ENCODE results near the gene COQ8B.

COQ8B gene

DNA sequence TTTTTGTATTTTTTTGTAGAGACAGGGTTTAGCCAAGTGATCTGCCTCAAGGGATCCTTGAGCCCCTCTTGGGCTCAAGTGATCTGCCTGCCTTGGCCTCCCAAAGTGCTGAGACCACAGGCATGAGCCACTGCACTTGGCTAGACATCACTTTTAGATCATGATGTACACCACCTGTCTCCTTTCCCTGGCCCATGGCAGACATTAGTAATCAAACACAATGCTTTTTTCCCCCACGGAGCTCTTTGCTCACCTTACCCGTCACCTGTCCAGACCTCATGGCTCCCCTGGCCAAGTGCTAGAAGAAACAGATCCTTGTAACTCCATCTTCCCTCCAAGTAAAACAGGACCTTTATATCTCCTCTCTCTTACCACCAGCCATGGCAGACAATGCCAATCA, 44.6 kb downstream of the COQ8B start:
- no peak for ATAC-seq
- no peak for TF ChIP-seq ZC3H10 (CRISPR knock-in tag; IDR thresholded peaks at IDR 0.05)
- TF ChIP-seq, protein P1, sequence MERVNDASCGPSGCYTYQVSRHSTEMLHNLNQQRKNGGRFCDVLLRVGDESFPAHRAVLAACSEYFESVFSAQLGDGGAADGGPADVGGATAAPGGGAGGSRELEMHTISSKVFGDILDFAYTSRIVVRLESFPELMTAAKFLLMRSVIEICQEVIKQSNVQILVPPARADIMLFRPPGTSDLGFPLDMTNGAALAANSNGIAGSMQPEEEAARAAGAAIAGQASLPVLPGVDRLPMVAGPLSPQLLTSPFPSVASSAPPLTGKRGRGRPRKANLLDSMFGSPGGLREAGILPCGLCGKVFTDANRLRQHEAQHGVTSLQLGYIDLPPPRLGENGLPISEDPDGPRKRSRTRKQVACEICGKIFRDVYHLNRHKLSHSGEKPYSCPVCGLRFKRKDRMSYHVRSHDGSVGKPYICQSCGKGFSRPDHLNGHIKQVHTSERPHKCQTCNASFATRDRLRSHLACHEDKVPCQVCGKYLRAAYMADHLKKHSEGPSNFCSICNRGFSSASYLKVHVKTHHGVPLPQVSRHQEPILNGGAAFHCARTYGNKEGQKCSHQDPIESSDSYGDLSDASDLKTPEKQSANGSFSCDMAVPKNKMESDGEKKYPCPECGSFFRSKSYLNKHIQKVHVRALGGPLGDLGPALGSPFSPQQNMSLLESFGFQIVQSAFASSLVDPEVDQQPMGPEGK (CRISPR knock-in tag; IDR thresholded peaks at IDR 0.05; ENCODE audit: borderline replicate concordance) = no peak
- no peak for TF ChIP-seq TCF4 (CRISPR knock-in tag; IDR thresholded peaks at IDR 0.05; ENCODE audit: borderline replicate concordance)
- no peak for TF ChIP-seq ZNF8 (CRISPR knock-in tag; IDR thresholded peaks at IDR 0.05)
- TF ChIP-seq ARNTL (CRISPR knock-in tag; IDR thresholded peaks at IDR 0.05; ENCODE audit: borderline replicate concordance, low read depth) = no peak
- TF ChIP-seq OSR1 (CRISPR knock-in tag; IDR thresholded peaks at IDR 0.05) = no peak
- no peak for TF ChIP-seq CSDC2 (CRISPR knock-in tag; IDR thresholded peaks at IDR 0.05)
- TF ChIP-seq ZNF70 (CRISPR knock-in tag; IDR thresholded peaks at IDR 0.05) = no peak
- no peak for TF ChIP-seq ISL1 (CRISPR knock-in tag; IDR thresholded peaks at IDR 0.05)
- no peak for TF ChIP-seq ZFP3 (CRISPR knock-in tag; IDR thresholded peaks at IDR 0.05)
- TF ChIP-seq, protein P2, sequence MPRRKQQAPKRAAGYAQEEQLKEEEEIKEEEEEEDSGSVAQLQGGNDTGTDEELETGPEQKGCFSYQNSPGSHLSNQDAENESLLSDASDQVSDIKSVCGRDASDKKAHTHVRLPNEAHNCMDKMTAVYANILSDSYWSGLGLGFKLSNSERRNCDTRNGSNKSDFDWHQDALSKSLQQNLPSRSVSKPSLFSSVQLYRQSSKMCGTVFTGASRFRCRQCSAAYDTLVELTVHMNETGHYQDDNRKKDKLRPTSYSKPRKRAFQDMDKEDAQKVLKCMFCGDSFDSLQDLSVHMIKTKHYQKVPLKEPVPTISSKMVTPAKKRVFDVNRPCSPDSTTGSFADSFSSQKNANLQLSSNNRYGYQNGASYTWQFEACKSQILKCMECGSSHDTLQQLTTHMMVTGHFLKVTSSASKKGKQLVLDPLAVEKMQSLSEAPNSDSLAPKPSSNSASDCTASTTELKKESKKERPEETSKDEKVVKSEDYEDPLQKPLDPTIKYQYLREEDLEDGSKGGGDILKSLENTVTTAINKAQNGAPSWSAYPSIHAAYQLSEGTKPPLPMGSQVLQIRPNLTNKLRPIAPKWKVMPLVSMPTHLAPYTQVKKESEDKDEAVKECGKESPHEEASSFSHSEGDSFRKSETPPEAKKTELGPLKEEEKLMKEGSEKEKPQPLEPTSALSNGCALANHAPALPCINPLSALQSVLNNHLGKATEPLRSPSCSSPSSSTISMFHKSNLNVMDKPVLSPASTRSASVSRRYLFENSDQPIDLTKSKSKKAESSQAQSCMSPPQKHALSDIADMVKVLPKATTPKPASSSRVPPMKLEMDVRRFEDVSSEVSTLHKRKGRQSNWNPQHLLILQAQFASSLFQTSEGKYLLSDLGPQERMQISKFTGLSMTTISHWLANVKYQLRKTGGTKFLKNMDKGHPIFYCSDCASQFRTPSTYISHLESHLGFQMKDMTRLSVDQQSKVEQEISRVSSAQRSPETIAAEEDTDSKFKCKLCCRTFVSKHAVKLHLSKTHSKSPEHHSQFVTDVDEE (CRISPR knock-in tag; IDR thresholded peaks at IDR 0.05) = no peak
- TF ChIP-seq, protein P3, sequence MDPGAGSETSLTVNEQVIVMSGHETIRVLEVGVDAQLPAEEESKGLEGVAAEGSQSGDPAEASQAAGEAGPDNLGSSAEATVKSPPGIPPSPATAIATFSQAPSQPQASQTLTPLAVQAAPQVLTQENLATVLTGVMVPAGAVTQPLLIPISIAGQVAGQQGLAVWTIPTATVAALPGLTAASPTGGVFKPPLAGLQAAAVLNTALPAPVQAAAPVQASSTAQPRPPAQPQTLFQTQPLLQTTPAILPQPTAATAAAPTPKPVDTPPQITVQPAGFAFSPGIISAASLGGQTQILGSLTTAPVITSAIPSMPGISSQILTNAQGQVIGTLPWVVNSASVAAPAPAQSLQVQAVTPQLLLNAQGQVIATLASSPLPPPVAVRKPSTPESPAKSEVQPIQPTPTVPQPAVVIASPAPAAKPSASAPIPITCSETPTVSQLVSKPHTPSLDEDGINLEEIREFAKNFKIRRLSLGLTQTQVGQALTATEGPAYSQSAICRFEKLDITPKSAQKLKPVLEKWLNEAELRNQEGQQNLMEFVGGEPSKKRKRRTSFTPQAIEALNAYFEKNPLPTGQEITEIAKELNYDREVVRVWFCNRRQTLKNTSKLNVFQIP (CRISPR knock-in tag; IDR thresholded peaks at IDR 0.05; ENCODE audit: borderline replicate concordance, low read depth) = no peak
- TF ChIP-seq ESRRG (CRISPR knock-in tag; IDR thresholded peaks at IDR 0.05) = no peak
- TF ChIP-seq, protein P4, sequence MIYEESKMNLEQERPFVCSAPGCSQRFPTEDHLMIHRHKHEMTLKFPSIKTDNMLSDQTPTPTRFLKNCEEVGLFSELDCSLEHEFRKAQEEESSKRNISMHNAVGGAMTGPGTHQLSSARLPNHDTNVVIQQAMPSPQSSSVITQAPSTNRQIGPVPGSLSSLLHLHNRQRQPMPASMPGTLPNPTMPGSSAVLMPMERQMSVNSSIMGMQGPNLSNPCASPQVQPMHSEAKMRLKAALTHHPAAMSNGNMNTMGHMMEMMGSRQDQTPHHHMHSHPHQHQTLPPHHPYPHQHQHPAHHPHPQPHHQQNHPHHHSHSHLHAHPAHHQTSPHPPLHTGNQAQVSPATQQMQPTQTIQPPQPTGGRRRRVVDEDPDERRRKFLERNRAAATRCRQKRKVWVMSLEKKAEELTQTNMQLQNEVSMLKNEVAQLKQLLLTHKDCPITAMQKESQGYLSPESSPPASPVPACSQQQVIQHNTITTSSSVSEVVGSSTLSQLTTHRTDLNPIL (CRISPR knock-in tag; IDR thresholded peaks at IDR 0.05; ENCODE audit: low read depth) = no peak
- no peak for TF ChIP-seq GLIS3 (CRISPR knock-in tag; IDR thresholded peaks at IDR 0.05)
- TF ChIP-seq RARB (CRISPR knock-in tag; IDR thresholded peaks at IDR 0.05) = no peak

DNA sequence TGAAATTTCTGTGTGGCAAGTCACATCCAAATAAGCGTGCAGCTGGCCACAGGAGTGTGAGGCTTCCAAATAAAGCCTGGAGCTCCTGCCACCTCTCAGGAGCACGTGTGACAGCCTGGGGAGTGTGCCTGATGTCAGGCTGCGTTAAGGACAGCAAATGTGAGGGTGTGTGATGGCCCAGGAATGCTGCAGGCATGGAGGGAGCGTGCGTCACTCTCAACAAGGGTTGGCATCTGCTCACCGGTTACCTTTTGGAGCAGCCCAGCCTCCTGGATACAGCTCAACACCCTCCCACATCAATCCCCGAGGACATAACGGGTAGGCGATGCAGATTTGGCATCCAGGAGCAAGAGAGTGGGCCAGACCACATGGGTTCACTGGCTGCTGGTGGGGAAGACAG, 45.3 kb downstream of the COQ8B start:
- no peak for ATAC-seq
- no peak for TF ChIP-seq PPARA (CRISPR knock-in tag; IDR thresholded peaks at IDR 0.05; ENCODE audit: borderline replicate concordance)
- TF ChIP-seq, protein P3 (CRISPR knock-in tag; IDR thresholded peaks at IDR 0.05; ENCODE audit: borderline replicate concordance, low read depth) = no peak
- TF ChIP-seq, protein P2 (CRISPR knock-in tag; IDR thresholded peaks at IDR 0.05) = no peak
- TF ChIP-seq, protein P1 (CRISPR knock-in tag; IDR thresholded peaks at IDR 0.05; ENCODE audit: borderline replicate concordance) = no peak
- no peak for TF ChIP-seq OSR1 (CRISPR knock-in tag; IDR thresholded peaks at IDR 0.05)
- TF ChIP-seq ZNF565 (CRISPR knock-in tag; conservative IDR thresholded peaks at IDR 0.05; ENCODE audit: low read depth) = no peak
- TF ChIP-seq CSDC2 (CRISPR knock-in tag; IDR thresholded peaks at IDR 0.05) = no peak
- no peak for TF ChIP-seq TOX (CRISPR knock-in tag; IDR thresholded peaks at IDR 0.05; ENCODE audit: borderline replicate concordance)
- TF ChIP-seq ZNF70 (CRISPR knock-in tag; IDR thresholded peaks at IDR 0.05) = no peak
- no peak for TF ChIP-seq GLIS3 (CRISPR knock-in tag; IDR thresholded peaks at IDR 0.05)
- TF ChIP-seq SNAI2 (CRISPR knock-in tag; IDR thresholded peaks at IDR 0.05) = no peak
- TF ChIP-seq ZC3H10 (CRISPR knock-in tag; IDR thresholded peaks at IDR 0.05) = no peak
- TF ChIP-seq ZNF8 (CRISPR knock-in tag; IDR thresholded peaks at IDR 0.05) = no peak

Data from SK-N-SH treated with all-trans-retinoic acid at 6 μM for 48 hours (cell line).